NCI-H1417 (cell line): ENCODE data around the gene PARD3.
"Not testable (repeated sequence)": the region's sequence is repeated elsewhere in the genome, so short reads cannot be mapped to it uniquely, and the experiment has no call there.

ENCODE experiments used
- DNase-seq, 3 experiments: peaks; one replicate each; lab custom pipeline; 2025; lab: John Stamatoyannopoulos, UW

Gene PARD3

GRCh38 chr10:34469446-34469845, 345.6 kb downstream of the PARD3 start:
- DNase-seq = no peak

GRCh38 chr10:34467902-34468301, 347.2 kb downstream of the PARD3 start:
- DNase-seq = no peak

- DNase-seq = no peak
Measured at GRCh38 chr10:34467364-34467763, 347.7 kb downstream of the PARD3 start.

GRCh38 chr10:34465678-34466077, 349.4 kb downstream of the PARD3 start:
- DNase-seq = no peak

GRCh38 chr10:34464591-34464990, 350.5 kb downstream of the PARD3 start:
- no peak for DNase-seq

- DNase-seq = no peak
Measured at GRCh38 chr10:34464000-34464399, 351.1 kb downstream of the PARD3 start.

GRCh38 chr10:34462993-34463392, 352.1 kb downstream of the PARD3 start:
- DNase-seq = no peak

GRCh38 chr10:34462056-34462455, 353.0 kb downstream of the PARD3 start:
- DNase-seq = no peak

- no peak for DNase-seq
Measured at GRCh38 chr10:34454590-34455261, 360.4 kb downstream of the PARD3 start.

- DNase-seq = no peak
Measured at GRCh38 chr10:34449836-34450235, 365.3 kb downstream of the PARD3 start.

- no peak for DNase-seq
Measured at GRCh38 chr10:34446049-34446448, 369.0 kb downstream of the PARD3 start.

- no peak for DNase-seq
Measured at GRCh38 chr10:34444223-34445183, 370.6 kb downstream of the PARD3 start.

- not testable (repeated sequence) for DNase-seq
Measured at GRCh38 chr10:34439386-34439785, 375.7 kb downstream of the PARD3 start.

- DNase-seq = no peak
Measured at GRCh38 chr10:34438741-34439140, 376.4 kb downstream of the PARD3 start.

GRCh38 chr10:34437906-34438305, 377.2 kb downstream of the PARD3 start:
- no peak for DNase-seq

GRCh38 chr10:34434119-34434594, 380.9 kb downstream of the PARD3 start:
- no peak for DNase-seq

GRCh38 chr10:34433241-34434076, 381.6 kb downstream of the PARD3 start:
- no peak for DNase-seq

- DNase-seq = no peak
Measured at GRCh38 chr10:34432589-34432988, 382.5 kb downstream of the PARD3 start.

- no peak for DNase-seq
Measured at GRCh38 chr10:34430685-34431084, 384.4 kb downstream of the PARD3 start.

- DNase-seq = no peak
Measured at GRCh38 chr10:34428501-34428900, 386.6 kb downstream of the PARD3 start.

GRCh38 chr10:34427911-34428216, 387.2 kb downstream of the PARD3 start:
- DNase-seq = no peak
